ENCODE results near the gene PARVB. TPM values are rescaled to one million over a fixed set of nuclear protein-coding genes. Genes with fewer than 3 reads are reported as not detected.

PARVB gene
- total and polyA plus RNA-seq, 9 of the 15 experiments (the other 6 are each of a cell fraction or from before 2014, with no cell fraction given): 1.1 to 59.2 (median 29.2) TPM

DNA sequence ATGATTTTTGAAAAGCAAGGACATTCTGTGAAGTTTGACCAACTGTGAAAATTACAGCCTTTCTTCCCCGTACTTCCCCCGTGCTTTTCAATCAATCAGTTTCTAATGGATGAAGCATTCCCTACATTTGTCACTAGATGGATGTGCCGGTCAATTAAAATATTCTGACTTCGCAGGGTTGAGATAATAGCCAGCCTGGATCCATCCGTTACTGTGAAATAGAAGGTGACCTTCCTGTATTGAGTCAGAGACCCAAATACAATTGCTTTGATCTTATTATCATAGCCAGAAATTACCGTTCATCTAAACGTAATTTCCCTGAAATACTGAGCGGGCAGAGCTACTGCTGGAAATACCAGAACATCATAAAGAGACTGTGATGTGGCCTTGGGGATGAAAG lies 21.1 kb upstream of the PARVB start:
- intact Hi-C loops (cut with micrococcal nuclease) (no loop called here), in situ Hi-C loops (cut with MboI) (loop anchor here (10.0 kb wide), 1 partner anchor 622 kb away; no protein-coding TSS in a partner anchor)
- H3K79me2 ChIP-seq (ENCODE audit: control insufficient read depth, insufficient read depth, low read length): no peaks in the 10 kb centered on the region
- FAIRE-seq (no peak), DNase-seq (ENCODE audit: extremely low read depth in 1 of 4, low spot score in 3 of 4) (no peak), ATAC-seq (no peak)
- no peaks in the 10 kb centered on the region for H3K9me3 ChIP-seq (replicated peaks; ENCODE audit: control insufficient read depth, insufficient read depth, low read depth, low read length)
- no peak overlapping the region for H3K27ac ChIP-seq (ENCODE audit: extremely low read depth, low read depth, low read length)
- H3K27me3 ChIP-seq (ENCODE audit: control insufficient read depth in 2 of 2, insufficient read depth in 2 of 2, low read length in 2 of 2): no peaks in the 10 kb centered on the region
- WGBS (ENCODE audit: insufficient coverage, low coverage, missing lambda C conversion rate): 91% methylated on average over 8 of the region's 8 CpGs
- H4K20me1 ChIP-seq (replicated peaks; ENCODE audit: control insufficient read depth, insufficient read depth, low read length): no peaks in the 10 kb centered on the region
- no peak overlapping the region for H3K4me3 ChIP-seq
- no peaks in the 10 kb centered on the region for H3K9me1 ChIP-seq (ENCODE audit: control insufficient read depth, insufficient read depth, low read length)
- CTCF ChIA-PET (ENCODE audit: low intra/inter-chr PET ratio): interaction anchor here (1.6 kb wide), 1 partner anchor 83 kb away, joined by 5 read pairs; no protein-coding TSS in a partner anchor
- H3K4me1 ChIP-seq (replicated peaks in 1 of 2; ENCODE audit: control insufficient read depth in 2 of 2, insufficient read depth in 2 of 2, low read length in 2 of 2): peaks cover 7% of the 10 kb centered on the region in 2 experiments; a peak in 4 of 5 replicates
- no peak overlapping the region for H3K4me2 ChIP-seq (ENCODE audit: insufficient read depth, low read length)
- BruUV-seq (replicated peaks): no TSS peak
- H2AFZ ChIP-seq (ENCODE audit: low read depth, low read length): no peak overlapping the region
- POLR2A ChIA-PET: interaction anchor here (0.8 kb wide), 1 partner anchor 501 kb away, joined by 3 read pairs; no protein-coding TSS in a partner anchor
- H3K36me3 ChIP-seq (ENCODE audit: control insufficient read depth, insufficient read depth, low read length): peaks cover 11% of the 10 kb centered on the region; the same call in 1 of the 3 replicates
- H3K9ac ChIP-seq (ENCODE audit: insufficient read depth in 1 of 2, low read depth in 2 of 2, low read length in 2 of 2): no peak overlapping the region
- TF ChIP-seq ZNF592 (IDR thresholded peaks at IDR 0.05) (no peak), SMAD3 (CRISPR knock-in tag; conservative IDR thresholded peaks at IDR 0.05) (no peak), RBM14 (IDR thresholded peaks at IDR 0.05; ENCODE audit: borderline replicate concordance, insufficient read depth, low read depth, low read length) (no peak), CHD2 (IDR thresholded peaks at IDR 0.05; ENCODE audit: low read depth, low read length) (no peak), NCOA4 (IDR thresholded peaks at IDR 0.05; ENCODE audit: partially characterized antibody) (no peak), ELF4 (CRISPR knock-in tag; IDR thresholded peaks at IDR 0.05) (no peak), NUFIP1 (IDR thresholded peaks at IDR 0.05; ENCODE audit: partially characterized antibody) (no peak), ZKSCAN1 (IDR thresholded peaks at IDR 0.05; ENCODE audit: low read depth, low read length) (no peak), SMAD2 (IDR thresholded peaks at IDR 0.05; ENCODE audit: low read depth, low read length) (no peak), POLR2H (tag; IDR thresholded peaks at IDR 0.05; ENCODE audit: low read depth) (no peak), NONO (IDR thresholded peaks at IDR 0.05; ENCODE audit: low read depth in 2 of 2, low read length in 1 of 2) (no peak)
- TF ChIP-seq, protein P1, sequence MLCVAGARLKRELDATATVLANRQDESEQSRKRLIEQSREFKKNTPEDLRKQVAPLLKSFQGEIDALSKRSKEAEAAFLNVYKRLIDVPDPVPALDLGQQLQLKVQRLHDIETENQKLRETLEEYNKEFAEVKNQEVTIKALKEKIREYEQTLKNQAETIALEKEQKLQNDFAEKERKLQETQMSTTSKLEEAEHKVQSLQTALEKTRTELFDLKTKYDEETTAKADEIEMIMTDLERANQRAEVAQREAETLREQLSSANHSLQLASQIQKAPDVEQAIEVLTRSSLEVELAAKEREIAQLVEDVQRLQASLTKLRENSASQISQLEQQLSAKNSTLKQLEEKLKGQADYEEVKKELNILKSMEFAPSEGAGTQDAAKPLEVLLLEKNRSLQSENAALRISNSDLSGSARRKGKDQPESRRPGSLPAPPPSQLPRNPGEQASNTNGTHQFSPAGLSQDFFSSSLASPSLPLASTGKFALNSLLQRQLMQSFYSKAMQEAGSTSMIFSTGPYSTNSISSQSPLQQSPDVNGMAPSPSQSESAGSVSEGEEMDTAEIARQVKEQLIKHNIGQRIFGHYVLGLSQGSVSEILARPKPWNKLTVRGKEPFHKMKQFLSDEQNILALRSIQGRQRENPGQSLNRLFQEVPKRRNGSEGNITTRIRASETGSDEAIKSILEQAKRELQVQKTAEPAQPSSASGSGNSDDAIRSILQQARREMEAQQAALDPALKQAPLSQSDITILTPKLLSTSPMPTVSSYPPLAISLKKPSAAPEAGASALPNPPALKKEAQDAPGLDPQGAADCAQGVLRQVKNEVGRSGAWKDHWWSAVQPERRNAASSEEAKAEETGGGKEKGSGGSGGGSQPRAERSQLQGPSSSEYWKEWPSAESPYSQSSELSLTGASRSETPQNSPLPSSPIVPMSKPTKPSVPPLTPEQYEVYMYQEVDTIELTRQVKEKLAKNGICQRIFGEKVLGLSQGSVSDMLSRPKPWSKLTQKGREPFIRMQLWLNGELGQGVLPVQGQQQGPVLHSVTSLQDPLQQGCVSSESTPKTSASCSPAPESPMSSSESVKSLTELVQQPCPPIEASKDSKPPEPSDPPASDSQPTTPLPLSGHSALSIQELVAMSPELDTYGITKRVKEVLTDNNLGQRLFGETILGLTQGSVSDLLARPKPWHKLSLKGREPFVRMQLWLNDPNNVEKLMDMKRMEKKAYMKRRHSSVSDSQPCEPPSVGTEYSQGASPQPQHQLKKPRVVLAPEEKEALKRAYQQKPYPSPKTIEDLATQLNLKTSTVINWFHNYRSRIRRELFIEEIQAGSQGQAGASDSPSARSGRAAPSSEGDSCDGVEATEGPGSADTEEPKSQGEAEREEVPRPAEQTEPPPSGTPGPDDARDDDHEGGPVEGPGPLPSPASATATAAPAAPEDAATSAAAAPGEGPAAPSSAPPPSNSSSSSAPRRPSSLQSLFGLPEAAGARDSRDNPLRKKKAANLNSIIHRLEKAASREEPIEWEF (CRISPR knock-in tag; IDR thresholded peaks at IDR 0.05): no peak
- TF ChIP-seq, protein P2, sequence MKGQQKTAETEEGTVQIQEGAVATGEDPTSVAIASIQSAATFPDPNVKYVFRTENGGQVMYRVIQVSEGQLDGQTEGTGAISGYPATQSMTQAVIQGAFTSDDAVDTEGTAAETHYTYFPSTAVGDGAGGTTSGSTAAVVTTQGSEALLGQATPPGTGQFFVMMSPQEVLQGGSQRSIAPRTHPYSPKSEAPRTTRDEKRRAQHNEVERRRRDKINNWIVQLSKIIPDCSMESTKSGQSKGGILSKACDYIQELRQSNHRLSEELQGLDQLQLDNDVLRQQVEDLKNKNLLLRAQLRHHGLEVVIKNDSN (CRISPR knock-in tag; IDR thresholded peaks at IDR 0.05): no peak
